Neural crest cell (in vitro differentiated cells): ENCODE measurements around the gene MBOAT7. TPM values are rescaled to one million over a fixed set of nuclear protein-coding genes. Genes with fewer than 3 reads are reported as not detected.
A peak's percentile ranks its signal among the peaks of the same experiment; 100 is the strongest.

Source experiments
- DNase-seq: peaks from one replicate; pipeline ENCODE4 v3.0.0; 2021; ENCODE audit warnings: low read depth, mixed read lengths, low spot score
- H3K27ac Mint-ChIP-seq: one replicate; pipeline ENCODE4 v1.8.0; 2021; ENCODE audit warnings: mild to moderate bottlenecking, mixed read lengths; ENCODE audit not compliant: unreplicated experiment
- H3K27me3 Mint-ChIP-seq: 2 replicates; pipeline ENCODE4 v1.8.0; 2021; ENCODE audit warnings: low read depth, mild to moderate bottlenecking, mixed read lengths
- H3K36me3 Mint-ChIP-seq: 2 replicates; pipeline ENCODE4 v1.8.0; 2021; ENCODE audit warnings: low read depth, mild to moderate bottlenecking, mixed read lengths
- H3K4me1 Mint-ChIP-seq: 2 replicates; pipeline ENCODE4 v1.8.0; 2021; ENCODE audit warnings: mixed read lengths
- H3K4me3 Mint-ChIP-seq: one replicate; pipeline ENCODE4 v1.8.0; 2021; ENCODE audit warnings: mild to moderate bottlenecking, mixed read lengths
- H3K9me3 Mint-ChIP-seq: 2 replicates; pipeline ENCODE4 v1.8.0; 2021; ENCODE audit warnings: mixed read lengths
- total RNA-seq: library from RNA; stranded (reverse); gene quantifications from 2 replicates; pipeline ENCODE4 v1.2.1, GENCODE V29; 2021
- TF ChIP-seq, protein P1 (sequence below): fragments of 200-600 bp; sonication (generic); conservative IDR thresholded peaks from 2 replicates; pipeline ENCODE4 v1.5.0; 2021; ENCODE audit warnings: antibody characterized with exemption, mild to moderate bottlenecking

The MBOAT7 gene
- total RNA-seq, 1 donor from 2014 or later = 76.5 TPM

GRCh38 chr19:54190503-54191010 lies 1.2 kb upstream of the MBOAT7 start:
- TF ChIP-seq, protein P1, sequence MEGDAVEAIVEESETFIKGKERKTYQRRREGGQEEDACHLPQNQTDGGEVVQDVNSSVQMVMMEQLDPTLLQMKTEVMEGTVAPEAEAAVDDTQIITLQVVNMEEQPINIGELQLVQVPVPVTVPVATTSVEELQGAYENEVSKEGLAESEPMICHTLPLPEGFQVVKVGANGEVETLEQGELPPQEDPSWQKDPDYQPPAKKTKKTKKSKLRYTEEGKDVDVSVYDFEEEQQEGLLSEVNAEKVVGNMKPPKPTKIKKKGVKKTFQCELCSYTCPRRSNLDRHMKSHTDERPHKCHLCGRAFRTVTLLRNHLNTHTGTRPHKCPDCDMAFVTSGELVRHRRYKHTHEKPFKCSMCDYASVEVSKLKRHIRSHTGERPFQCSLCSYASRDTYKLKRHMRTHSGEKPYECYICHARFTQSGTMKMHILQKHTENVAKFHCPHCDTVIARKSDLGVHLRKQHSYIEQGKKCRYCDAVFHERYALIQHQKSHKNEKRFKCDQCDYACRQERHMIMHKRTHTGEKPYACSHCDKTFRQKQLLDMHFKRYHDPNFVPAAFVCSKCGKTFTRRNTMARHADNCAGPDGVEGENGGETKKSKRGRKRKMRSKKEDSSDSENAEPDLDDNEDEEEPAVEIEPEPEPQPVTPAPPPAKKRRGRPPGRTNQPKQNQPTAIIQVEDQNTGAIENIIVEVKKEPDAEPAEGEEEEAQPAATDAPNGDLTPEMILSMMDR = no peak
- H3K4me3 Mint-ChIP-seq = peak overlapping the region; percentile 98
- DNase-seq = peak; percentile 98
- peaks cover 37% of the 10 kb centered on the region for H3K4me1 Mint-ChIP-seq
- peaks cover 9% of the 10 kb centered on the region for H3K36me3 Mint-ChIP-seq
- no peaks in the 10 kb centered on the region for H3K9me3 Mint-ChIP-seq
- H3K27ac Mint-ChIP-seq = peak overlapping the region; percentile 100
- H3K27me3 Mint-ChIP-seq = no peaks in the 10 kb centered on the region

GRCh38 chr19:54189735-54190502 lies 539 bp upstream of the MBOAT7 start:
- no peaks in the 10 kb centered on the region for H3K9me3 Mint-ChIP-seq
- peaks cover 37% of the 10 kb centered on the region for H3K4me1 Mint-ChIP-seq
- peak overlapping the region; percentile 98 for H3K4me3 Mint-ChIP-seq
- H3K36me3 Mint-ChIP-seq = peaks cover 6% of the 10 kb centered on the region
- H3K27me3 Mint-ChIP-seq = no peaks in the 10 kb centered on the region
- peak; percentile 100 for DNase-seq
- TF ChIP-seq, protein P1 = no peak
- peak overlapping the region; percentile 100 for H3K27ac Mint-ChIP-seq

DNA sequence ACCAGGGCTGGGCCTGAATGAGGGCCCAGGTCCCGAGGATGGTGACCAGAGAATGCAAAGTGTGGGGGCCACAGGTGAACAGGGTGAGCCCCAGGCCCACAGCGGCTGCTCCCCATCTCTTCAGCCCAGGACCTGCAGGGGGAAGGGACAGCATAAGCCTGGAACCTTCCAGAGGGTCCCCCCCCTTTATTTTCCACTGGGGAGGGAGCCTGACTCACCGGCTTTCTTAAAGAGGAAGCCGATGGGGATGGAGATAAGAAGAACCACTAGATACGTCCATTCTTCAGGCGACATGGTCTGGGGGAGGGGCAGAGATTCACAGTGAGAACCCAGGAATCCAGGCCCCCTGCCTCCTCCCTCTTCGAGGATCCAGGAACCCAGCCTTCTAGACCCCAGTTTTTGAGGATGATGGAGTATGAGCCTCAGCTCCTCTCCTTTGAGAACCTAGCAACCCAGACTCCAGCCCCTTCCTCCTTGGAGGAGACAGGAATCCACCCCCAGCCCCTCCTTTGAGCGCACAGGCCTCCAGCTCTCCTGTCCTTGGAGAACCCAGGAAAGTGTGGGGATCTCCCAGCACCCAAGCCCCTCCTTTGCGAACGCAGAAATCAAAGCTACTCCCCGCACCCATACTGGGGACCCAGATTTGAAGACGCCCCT lies 1.0 kb downstream of the MBOAT7 start:
- Mint-ChIP-seq H3K4me1 (peaks cover 35% of the 10 kb centered on the region), H3K27ac (no peak overlapping the region), H3K27me3 (no peaks in the 10 kb centered on the region), H3K4me3 (peak overlapping the region; percentile 93), H3K9me3 (no peaks in the 10 kb centered on the region), H3K36me3 (peaks cover 4% of the 10 kb centered on the region)
- no peak for DNase-seq
- TF ChIP-seq, protein P1 = no peak

GRCh38 chr19:54186934-54187381 lies 2.4 kb downstream of the MBOAT7 start:
- Mint-ChIP-seq H3K27me3 (no peaks in the 10 kb centered on the region), H3K4me3 (peak overlapping the region; percentile 93), H3K36me3 (peaks cover 3% of the 10 kb centered on the region), H3K27ac (no peak overlapping the region), H3K9me3 (no peaks in the 10 kb centered on the region), H3K4me1 (peaks cover 24% of the 10 kb centered on the region)
- TF ChIP-seq, protein P1 = no peak
- no peak for DNase-seq

GRCh38 chr19:54186351-54186750 lies 3.0 kb downstream of the MBOAT7 start:
- no peaks in the 10 kb centered on the region for H3K27me3 Mint-ChIP-seq

More at GRCh38 chr19:54186351-54186750, 3.0 kb downstream of the MBOAT7 start:
- DNase-seq = no peak
- no peaks in the 10 kb centered on the region for H3K9me3 Mint-ChIP-seq
- H3K27ac Mint-ChIP-seq = no peak overlapping the region
- TF ChIP-seq, protein P1 = no peak
- H3K4me1 Mint-ChIP-seq = peaks cover 18% of the 10 kb centered on the region
- peaks cover 3% of the 10 kb centered on the region for H3K36me3 Mint-ChIP-seq
- H3K4me3 Mint-ChIP-seq = no peak overlapping the region
